HG03442 (cell line): ENCODE data around the gene DHCR7.

Source experiments
- ATAC-seq: cut with Tn5 transposase; IDR thresholded peaks from one replicate; pipeline ENCODE4 v1.9.1; 2021; ENCODE audit warnings: mild to moderate bottlenecking, moderate library complexity; ENCODE audit not compliant: unreplicated experiment

DHCR7 gene

DNA sequence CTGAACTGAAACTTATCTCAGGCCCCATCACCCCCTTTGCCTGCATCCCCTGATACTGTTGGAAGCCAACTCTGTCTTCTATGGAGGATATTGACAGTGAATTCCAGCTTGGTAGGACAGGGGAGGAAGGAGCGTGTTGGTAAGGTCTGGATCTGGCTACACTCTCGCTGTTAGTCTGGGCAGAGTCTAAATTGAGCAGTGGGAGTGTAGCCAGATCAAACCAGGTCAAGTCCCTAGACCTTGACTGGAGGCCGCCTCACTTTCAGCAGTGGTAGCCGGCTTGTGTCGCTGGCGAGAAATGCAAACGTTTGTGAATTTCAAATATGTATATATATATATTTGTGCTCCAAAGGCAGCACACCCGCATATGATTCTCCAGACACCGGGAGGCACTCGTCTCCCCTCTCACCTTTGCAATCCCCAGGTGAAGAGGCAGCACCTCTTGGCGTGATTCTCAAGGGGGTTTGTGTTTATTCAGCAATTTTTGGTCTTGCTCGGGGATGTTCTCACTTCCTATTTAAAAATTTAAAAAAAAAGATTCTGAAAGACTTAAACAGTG, 26.7 kb downstream of the DHCR7 start:
- ATAC-seq: no peak

DNA sequence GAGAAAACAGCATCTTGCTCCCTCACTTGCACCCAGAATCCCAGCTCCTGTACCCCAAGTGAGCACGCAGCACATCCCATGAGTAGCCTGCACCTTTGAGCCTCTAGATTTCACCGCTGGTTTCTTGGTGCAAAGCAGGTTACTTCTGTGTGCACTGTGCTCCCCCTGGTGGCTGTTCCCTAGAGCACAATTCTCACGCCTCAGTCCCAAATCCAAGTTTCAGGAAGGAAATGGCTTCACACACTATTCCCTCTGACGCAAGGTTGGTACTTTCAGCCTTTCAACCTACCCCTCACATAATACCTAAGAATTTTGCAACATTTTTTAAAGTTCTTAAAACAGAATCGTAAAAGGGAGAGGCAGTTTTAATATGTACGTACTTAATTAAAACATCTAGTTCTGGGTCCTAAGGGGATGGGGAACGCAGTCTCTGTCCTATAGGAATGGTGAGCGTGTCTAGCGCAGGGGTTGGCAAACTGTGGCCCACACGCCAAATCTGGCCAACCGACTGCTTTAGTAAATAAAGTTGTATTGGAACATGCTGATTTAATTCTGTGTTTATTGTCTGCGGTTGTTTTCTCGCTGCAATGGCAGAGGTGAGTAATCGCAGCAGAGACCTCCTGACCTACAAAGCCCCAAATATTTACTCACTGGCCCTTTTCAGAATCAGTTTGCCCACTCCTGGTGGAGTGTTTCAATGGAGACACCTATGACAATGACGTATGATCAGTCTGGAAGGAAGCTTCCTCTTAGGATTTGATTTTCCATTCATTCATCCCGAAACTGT, 27.5 kb downstream of the DHCR7 start:
- ATAC-seq: no peak

DNA sequence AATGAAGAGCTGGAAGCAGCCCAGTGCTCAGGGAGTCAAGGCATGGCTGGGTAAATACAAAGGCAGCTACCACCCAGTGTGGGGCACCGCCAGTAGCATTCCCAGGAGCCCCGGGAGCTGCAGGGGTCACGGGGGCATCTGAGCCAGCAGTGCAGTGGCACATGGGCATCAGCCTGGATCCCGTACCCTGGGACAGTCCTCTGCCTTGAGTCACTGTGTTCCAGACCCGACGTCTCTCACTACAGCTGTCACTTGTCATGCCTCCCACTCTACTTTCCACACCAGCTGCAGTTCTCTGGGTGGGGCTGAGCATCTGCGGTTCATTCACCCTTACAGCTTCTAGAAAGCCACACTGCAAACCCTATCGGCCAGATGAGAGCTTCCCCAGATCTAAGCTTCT, 29.6 kb downstream of the DHCR7 start:
- ATAC-seq: peak; percentile 58

DNA sequence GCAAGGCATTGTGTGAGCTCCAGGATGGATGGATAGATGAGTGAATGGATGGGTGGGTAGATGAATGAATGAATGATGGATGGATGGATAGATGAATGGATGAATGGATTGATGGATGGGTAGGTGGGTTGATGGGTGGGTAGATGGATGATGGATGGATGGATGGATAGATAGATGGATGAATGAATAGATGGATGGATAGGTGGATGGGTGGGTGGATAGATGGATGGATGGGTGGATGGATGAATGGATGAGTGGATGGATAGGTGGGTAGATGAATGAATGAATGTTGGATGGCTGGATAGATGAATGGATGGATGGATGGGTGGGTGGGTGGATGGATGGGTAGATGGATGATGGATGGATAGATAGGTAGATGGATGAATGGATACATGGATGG, 33.5 kb downstream of the DHCR7 start:
- ATAC-seq: no peak

DNA sequence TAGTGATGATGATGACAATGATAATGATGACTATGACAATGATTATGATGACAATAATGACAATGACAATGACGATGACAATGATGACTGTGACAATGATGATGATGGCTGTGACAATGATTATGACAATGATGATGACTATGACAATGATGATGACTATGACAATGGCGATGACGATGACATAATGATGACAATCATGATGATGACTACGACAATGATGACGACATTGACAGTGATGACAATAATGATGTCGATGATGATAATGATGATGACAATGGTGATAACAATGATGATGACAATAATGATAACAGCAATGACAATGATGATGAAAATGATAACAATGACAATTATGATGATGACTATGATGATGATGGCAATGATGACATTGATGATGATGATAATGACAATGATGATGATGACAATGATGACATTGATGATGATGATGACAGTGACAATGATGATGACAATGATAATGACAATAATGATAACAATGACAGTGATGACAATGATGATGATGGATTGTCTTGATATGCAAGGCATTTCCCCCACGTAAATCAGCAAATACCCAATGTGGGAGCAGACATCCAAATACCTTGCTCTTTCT, 37.7 kb downstream of the DHCR7 start:
- no peak for ATAC-seq

- ATAC-seq: no peak
Measured at GRCh38 chr11:71408826-71409225, 39.4 kb downstream of the DHCR7 start.

DNA sequence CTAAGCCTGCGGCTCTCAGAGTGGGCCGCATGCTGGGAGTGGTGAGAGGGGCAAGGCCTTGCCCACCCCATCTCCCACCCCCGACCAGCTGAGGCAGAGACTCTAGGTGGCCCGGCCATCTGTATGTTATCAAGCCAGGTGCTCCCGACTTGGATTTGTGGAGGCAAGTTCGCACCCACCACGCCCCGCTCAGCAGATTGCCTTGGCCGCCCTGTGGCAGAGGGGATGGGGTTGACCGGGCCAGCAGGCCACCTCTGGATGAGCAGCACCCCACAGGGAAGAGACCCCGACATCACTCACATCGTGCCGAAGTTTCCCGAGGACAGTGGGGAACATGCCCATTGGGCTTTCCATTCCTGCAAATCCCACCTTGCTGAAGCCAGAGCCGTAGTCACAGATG, 40.8 kb downstream of the DHCR7 start:
- ATAC-seq: no peak

DNA sequence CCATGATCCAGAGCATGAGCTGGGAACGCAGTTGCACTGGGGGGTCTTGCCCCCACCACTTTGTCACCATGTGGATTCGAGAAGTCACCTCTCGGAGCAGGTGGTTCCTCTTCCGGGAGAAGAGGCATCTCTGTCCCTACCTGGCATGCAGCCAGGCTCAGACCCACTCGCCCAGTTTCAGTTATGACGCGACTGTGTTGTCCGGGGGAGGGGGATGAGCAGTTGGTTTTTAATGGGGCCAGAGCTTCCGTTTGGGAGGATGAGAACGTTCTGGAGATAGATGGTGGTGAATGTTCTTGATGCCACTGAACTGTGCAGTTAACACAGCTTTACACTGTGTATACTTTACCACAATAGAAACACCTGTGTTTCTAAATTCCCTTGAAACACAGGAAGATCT, 41.5 kb downstream of the DHCR7 start:
- no peak for ATAC-seq

DNA sequence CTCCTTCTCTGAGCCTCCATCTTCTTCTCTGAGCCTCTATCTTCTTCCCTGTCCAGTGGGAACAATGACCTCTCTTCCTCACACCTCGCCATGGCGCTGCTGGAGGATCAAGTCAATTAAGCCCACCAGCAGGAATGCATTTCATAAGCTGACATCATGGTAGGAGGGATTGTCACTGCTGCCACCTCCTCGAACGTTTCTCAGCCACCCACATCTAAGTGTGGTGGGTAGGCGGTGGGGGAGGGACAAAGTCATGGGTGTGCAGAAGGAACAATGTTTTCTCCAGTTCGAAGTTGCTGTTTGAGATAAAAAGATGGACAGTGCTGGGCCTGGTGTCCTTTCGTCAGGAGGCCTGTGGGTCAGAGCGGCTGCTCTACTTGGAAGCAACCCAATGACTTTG, 44.0 kb downstream of the DHCR7 start:
- ATAC-seq: no peak

GRCh38 chr11:71402878-71403277, 45.3 kb downstream of the DHCR7 start:
- ATAC-seq: no peak

DNA sequence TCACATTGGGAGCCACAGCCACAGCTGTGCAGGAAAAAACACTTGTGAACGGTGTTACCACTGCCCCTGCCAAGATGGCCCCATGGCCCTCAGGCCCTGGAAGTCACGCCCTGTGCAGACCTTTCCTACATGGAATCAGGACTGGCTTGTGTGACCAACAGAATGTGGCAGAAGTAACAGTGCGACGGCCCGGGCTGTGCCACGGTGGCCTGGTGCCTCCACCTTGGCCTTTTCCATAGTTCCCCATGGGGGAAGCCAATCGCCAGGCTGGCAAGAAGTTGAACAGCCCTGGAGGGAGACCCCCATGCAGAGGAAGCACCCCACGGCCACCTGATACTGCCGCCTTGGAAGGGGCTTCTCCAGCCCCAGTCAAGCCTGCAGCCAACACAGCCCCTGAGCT, 48.0 kb downstream of the DHCR7 start:
- ATAC-seq: no peak

- no peak for ATAC-seq
Measured at GRCh38 chr11:71399341-71399740, 48.9 kb downstream of the DHCR7 start.

DNA sequence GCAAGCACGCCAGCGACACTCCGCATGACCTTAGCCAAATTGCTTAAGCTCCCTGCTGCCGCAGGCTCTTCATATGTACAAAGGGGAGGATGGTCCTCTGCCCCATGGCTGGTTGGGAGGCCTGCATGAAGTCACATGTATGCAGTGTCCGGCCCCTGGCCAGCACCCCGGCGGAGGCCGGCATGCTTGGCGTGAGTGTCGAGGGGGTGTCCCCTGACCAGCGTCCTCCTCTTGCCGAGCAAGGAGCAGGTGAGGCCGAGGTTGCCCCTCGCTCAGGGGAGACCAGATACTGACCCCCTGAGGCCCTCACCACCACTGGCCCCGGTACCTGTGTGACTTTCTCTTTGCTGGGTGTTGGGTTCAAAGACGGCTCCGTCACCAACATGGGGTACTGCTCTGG, 50.2 kb downstream of the DHCR7 start:
- ATAC-seq: no peak

GRCh38 chr11:71397331-71397860, 50.8 kb downstream of the DHCR7 start:
- ATAC-seq: no peak

DNA sequence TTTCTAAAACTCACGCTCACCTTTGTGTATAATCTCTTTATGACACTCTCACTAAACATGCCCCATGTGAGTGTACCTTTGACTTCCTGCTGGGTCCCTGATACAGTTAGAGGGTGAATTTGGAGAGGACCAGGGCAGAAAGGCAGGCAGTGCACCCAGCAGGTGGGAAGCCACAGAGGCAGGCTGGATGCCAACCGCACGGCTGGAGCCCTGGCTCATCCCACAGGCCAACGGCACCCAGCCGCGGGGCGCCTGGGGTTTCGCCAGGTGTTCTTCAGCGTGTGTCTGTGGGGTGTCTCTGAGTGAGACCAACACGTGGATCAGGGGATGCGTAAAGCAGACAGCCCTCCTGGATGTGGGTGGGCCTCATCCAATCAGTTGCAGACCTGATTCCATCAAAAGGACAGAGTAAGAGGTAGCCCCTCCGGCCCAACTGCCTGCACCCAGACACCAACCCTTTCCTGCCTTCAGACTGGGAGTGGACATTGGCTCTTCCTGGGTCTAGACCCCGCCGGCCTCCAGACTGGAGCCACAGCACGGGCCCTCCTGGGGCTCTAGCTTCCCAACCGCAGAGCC, 51.6 kb downstream of the DHCR7 start:
- no peak for ATAC-seq

DNA sequence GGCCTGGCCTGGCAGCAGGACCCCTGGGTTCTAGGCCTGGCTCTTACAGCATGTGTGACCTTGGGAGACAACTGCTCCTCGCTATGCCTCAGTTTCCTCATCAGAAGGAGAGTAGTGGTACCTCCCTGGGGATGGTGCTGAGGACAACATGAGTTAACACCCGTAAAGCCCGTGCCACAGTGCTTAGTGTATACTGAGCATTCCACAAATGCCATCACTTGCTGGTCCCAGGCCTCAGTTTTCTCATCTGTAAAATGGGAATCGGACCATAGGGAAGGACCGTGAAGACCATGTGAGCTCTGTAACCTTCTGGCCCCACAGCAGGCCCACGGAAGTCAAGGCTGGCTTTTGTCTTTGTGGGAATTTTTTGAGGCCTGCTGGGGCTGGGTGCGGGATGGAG, 52.4 kb downstream of the DHCR7 start:
- no peak for ATAC-seq

DNA sequence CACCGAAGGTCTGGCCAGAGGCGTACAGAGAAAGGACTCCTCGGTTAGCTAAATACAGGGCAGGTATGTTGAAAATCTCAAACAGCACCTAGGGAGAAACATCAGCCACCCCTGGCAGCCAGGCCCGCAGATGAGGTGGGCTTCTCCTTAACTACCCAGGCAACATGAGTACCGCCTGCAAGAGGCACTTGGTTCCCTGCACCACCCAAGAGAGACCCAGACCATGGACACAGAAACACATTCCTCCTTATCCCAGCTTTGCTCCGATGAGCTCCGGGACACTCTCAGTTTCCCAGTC, 53.0 kb downstream of the DHCR7 start:
- no peak for ATAC-seq

DNA sequence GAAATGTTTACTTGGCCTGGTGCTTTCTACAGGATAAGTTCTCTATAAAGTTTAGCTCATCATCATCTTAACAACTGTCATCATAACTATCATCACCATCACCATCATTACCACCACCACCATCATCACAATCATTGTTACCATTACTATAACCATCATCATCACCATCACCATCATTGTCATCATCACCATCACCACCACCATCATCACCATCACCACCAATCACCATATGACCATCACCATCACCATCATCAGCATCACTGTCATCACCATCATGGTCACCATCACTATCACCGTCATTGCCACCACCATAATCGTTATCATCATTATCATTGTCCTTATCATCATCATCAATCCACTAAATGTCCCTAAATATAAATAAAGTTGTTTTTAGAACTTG, 54.9 kb downstream of the DHCR7 start:
- no peak for ATAC-seq

DNA sequence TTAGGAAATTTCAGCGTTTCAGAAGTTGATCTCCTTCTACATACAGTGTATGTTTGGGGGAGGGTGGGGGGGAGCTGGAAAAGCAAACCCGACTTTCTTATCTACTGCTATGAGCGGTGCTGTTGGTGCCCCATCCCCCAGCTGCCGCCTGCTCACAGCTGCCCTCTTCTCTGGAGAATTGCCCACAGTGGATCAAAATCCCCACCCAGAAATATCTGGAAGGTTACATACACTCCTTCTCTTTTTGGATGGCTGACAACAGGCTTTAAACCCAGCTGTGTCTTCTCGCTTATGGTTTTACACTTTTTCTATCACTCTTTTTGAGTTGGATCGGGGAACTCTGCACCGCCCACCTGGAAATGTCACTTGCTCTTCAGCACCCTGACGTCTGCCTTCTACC, 56.4 kb downstream of the DHCR7 start:
- ATAC-seq: no peak

DNA sequence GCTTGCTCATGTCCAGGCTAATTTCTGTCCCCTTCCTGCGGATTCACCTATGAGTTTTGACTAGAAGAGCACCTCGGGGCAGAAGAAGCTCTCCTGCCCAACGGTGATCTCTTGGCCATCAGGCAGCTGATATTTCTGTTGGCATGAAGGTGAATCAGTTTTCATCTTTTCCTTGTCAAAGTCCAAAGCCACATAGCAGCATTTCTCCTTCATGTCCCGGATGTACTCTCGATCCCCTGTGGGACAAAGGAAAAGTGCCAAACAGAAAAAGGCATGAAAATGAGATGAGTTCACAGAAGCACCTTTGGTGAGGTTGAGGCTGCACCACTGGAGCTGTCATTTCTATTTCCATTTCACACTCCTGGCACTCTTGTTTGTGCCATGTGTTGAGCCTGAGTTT, 56.8 kb downstream of the DHCR7 start:
- ATAC-seq: no peak

DNA sequence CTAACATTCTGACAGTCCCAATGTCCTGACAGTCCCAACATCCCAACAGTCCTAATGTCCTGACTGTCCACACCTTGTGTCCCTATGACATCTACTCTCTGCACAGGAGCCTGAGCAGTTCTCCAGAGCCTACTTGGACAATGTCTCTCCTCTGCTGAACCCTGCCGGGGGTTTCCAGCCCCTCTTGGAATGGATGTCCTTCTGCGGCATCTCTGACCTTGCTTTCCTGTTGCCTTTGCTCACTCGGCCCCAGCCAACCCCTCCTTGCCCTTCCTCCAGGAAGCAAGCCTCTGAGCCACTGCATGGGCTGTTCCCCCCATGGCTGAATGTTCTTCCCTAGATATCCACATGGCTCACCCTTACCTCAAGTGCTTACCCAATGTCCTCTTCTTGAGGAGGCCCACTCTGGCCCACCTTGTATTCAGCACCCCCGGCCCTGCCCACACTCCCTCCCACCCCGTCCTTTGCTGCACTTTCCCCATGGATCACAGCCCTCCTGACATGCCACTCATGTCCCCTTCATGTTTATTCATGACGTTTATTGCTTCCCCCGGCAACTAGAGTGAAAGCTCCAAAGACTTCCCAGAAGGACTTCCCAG, 59.5 kb downstream of the DHCR7 start:
- ATAC-seq: no peak
